ENCODE results near the gene PCLO.

GRCh38 chr7:82841828-82842227, 320.9 kb downstream of the PCLO start:
- TF ChIP-seq CTCF (IDR thresholded peaks at IDR 0.05) = no peak
- no peak for TF ChIP-seq POLR2AphosphoS5 (IDR thresholded peaks at IDR 0.05; ENCODE audit: insufficient read depth in 1 of 2, low read depth in 1 of 2)
- TF ChIP-seq POLR2A (IDR thresholded peaks at IDR 0.05) = no peak

Data from vagina (tissue), 2 donors.